ENCODE measurements around the gene GPR31. TPM values are rescaled to one million over a fixed set of nuclear protein-coding genes. Genes with fewer than 3 reads are reported as not detected.

GPR31 gene
- total and polyA plus RNA-seq, 2 donors (not counting 1 experiment from before 2014, with no cell fraction given): not detected

DNA sequence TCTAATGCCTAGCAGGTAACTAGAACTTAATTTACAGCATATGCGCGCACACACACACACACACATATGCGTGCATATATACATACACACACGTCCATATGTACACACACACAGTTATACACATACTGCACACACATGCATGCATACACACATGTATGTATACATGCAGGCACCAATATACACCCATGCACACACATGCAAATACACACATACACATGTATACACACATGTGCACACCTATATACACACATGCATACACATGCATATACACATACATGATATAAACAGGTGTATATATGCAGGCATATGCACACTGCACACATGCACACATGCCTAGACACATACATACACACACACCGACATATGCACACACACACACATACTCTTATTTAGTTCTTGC lies 33.0 kb downstream of the GPR31 start:
- no peaks in the 10 kb centered on the region for H4K20me1 ChIP-seq (ENCODE audit: control insufficient read depth, extremely low read depth, insufficient read depth, low read length)
- no peaks in the 10 kb centered on the region for H3K79me2 ChIP-seq (ENCODE audit: control insufficient read depth, insufficient read depth, low read length)
- TF ChIP-seq EZH2 (IDR thresholded peaks at IDR 0.05; ENCODE audit: low read length, missing control alignments): no peak
- TF ChIP-seq, protein P1, sequence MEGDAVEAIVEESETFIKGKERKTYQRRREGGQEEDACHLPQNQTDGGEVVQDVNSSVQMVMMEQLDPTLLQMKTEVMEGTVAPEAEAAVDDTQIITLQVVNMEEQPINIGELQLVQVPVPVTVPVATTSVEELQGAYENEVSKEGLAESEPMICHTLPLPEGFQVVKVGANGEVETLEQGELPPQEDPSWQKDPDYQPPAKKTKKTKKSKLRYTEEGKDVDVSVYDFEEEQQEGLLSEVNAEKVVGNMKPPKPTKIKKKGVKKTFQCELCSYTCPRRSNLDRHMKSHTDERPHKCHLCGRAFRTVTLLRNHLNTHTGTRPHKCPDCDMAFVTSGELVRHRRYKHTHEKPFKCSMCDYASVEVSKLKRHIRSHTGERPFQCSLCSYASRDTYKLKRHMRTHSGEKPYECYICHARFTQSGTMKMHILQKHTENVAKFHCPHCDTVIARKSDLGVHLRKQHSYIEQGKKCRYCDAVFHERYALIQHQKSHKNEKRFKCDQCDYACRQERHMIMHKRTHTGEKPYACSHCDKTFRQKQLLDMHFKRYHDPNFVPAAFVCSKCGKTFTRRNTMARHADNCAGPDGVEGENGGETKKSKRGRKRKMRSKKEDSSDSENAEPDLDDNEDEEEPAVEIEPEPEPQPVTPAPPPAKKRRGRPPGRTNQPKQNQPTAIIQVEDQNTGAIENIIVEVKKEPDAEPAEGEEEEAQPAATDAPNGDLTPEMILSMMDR (conservative IDR thresholded peaks at IDR 0.05 in 1 of 2, IDR thresholded peaks at IDR 0.05 in 1 of 2; ENCODE audit: low read depth in 1 of 2, low read length in 2 of 2): no peak
- H2AFZ ChIP-seq (ENCODE audit: low read length): no peak overlapping the region
- H3K9ac ChIP-seq (ENCODE audit: insufficient read depth, low read length): no peak overlapping the region
- H3K4me3 ChIP-seq (replicated peaks in 1 of 4; ENCODE audit: control extremely low read depth in 1 of 4, insufficient read depth in 1 of 4, low read depth in 3 of 4, low read length in 4 of 4): no peak overlapping the region
- no peaks in the 10 kb centered on the region for H3K9me3 ChIP-seq (ENCODE audit: control insufficient read depth, insufficient read depth, low read depth, low read length)
- H3K27ac ChIP-seq (ENCODE audit: insufficient read depth, low read length): no peak overlapping the region
- no peak overlapping the region for H3K4me2 ChIP-seq (ENCODE audit: extremely low read depth, insufficient read depth, low read length)
- no peaks in the 10 kb centered on the region for H3K36me3 ChIP-seq (ENCODE audit: control insufficient read depth, insufficient read depth, low read length)
- no peaks in the 10 kb centered on the region for H3K4me1 ChIP-seq (ENCODE audit: control insufficient read depth, extremely low read depth, insufficient read depth, low read length)
- no peaks in the 10 kb centered on the region for H3K27me3 ChIP-seq (ENCODE audit: control insufficient read depth, insufficient read depth, low read length)
- DNase-seq (ENCODE audit: low read depth in 2 of 2): no peak

GRCh38 chr6:167122827-167123657 lies 34.7 kb downstream of the GPR31 start, which contains the start of gene CCR6:
Gene CCR6, plus strand, starts transcription at chr6:167123096. Its CDS starts 13,039 bp downstream, at chr6:167136135.
- DNase-seq (ENCODE audit: low read depth in 2 of 2): no peak
- Histone ChIP-seq H4K20me1 (ENCODE audit: control insufficient read depth, extremely low read depth, insufficient read depth, low read length) (no peaks in the 10 kb centered on the region), H3K9me3 (ENCODE audit: control insufficient read depth, insufficient read depth, low read depth, low read length) (no peaks in the 10 kb centered on the region), H3K27ac (ENCODE audit: insufficient read depth, low read length) (no peak within 1 kb of the TSS), H3K27me3 (ENCODE audit: control insufficient read depth, insufficient read depth, low read length) (no peaks in the 10 kb centered on the region), H3K9ac (ENCODE audit: insufficient read depth, low read length) (no peak within 1 kb of the TSS), H3K4me2 (ENCODE audit: extremely low read depth, insufficient read depth, low read length) (no peak within 1 kb of the TSS), H3K4me1 (ENCODE audit: control insufficient read depth, extremely low read depth, insufficient read depth, low read length) (no peaks in the 10 kb centered on the region), H3K36me3 (ENCODE audit: control insufficient read depth, insufficient read depth, low read length) (no peaks in the 10 kb centered on the region), H3K79me2 (ENCODE audit: control insufficient read depth, insufficient read depth, low read length) (no peaks in the 10 kb centered on the region), H2AFZ (ENCODE audit: low read length) (no peak within 1 kb of the TSS), H3K4me3 (replicated peaks in 1 of 4; ENCODE audit: control extremely low read depth in 1 of 4, insufficient read depth in 1 of 4, low read depth in 3 of 4, low read length in 4 of 4) (no peak within 1 kb of the TSS)
- TF ChIP-seq, protein P1 (conservative IDR thresholded peaks at IDR 0.05 in 1 of 2, IDR thresholded peaks at IDR 0.05 in 1 of 2; ENCODE audit: low read depth in 1 of 2, low read length in 2 of 2): no peak
- TF ChIP-seq EZH2 (IDR thresholded peaks at IDR 0.05; ENCODE audit: low read length, missing control alignments): no peak

- H3K4me1 ChIP-seq (ENCODE audit: control insufficient read depth, extremely low read depth, insufficient read depth, low read length): no peaks in the 10 kb centered on the region
- H3K27me3 ChIP-seq (ENCODE audit: control insufficient read depth, insufficient read depth, low read length): no peaks in the 10 kb centered on the region
- H4K20me1 ChIP-seq (ENCODE audit: control insufficient read depth, extremely low read depth, insufficient read depth, low read length): no peaks in the 10 kb centered on the region
- no peak overlapping the region for H3K4me2 ChIP-seq (ENCODE audit: extremely low read depth, insufficient read depth, low read length)
- TF ChIP-seq, protein P1 (conservative IDR thresholded peaks at IDR 0.05 in 1 of 2, IDR thresholded peaks at IDR 0.05 in 1 of 2; ENCODE audit: low read depth in 1 of 2, low read length in 2 of 2): no peak
- TF ChIP-seq EZH2 (IDR thresholded peaks at IDR 0.05; ENCODE audit: low read length, missing control alignments): no peak
- H3K36me3 ChIP-seq (ENCODE audit: control insufficient read depth, insufficient read depth, low read length): no peaks in the 10 kb centered on the region
- no peak overlapping the region for H3K9ac ChIP-seq (ENCODE audit: insufficient read depth, low read length)
- H3K79me2 ChIP-seq (ENCODE audit: control insufficient read depth, insufficient read depth, low read length): no peaks in the 10 kb centered on the region
- no peak overlapping the region for H3K27ac ChIP-seq (ENCODE audit: insufficient read depth, low read length)
- DNase-seq (ENCODE audit: low read depth in 2 of 2): no peak
- H3K9me3 ChIP-seq (ENCODE audit: control insufficient read depth, insufficient read depth, low read depth, low read length): no peaks in the 10 kb centered on the region
- H3K4me3 ChIP-seq (replicated peaks in 1 of 4; ENCODE audit: control extremely low read depth in 1 of 4, insufficient read depth in 1 of 4, low read depth in 3 of 4, low read length in 4 of 4): no peak overlapping the region
- H2AFZ ChIP-seq (ENCODE audit: low read length): no peak overlapping the region
Measured at GRCh38 chr6:167122041-167122826, 35.5 kb downstream of the GPR31 start.

All from fibroblast of lung (primary cell).